Left forelimb (tissue), 1 donor: ENCODE data around the gene SUCO.
"Not testable (repeated sequence)": the region's sequence is repeated elsewhere in the genome, so short reads cannot be mapped to it uniquely, and the experiment has no call there.

Experiments used
- DNase-seq: peaks from one replicate; pipeline ENCODE4 v3.0.0-alpha.2; 2018; ENCODE audit warnings: low spot score

Gene SUCO

GRCh38 chr1:172608098-172608601 lies 75.2 kb downstream of the SUCO start:
- no peak for DNase-seq

DNA sequence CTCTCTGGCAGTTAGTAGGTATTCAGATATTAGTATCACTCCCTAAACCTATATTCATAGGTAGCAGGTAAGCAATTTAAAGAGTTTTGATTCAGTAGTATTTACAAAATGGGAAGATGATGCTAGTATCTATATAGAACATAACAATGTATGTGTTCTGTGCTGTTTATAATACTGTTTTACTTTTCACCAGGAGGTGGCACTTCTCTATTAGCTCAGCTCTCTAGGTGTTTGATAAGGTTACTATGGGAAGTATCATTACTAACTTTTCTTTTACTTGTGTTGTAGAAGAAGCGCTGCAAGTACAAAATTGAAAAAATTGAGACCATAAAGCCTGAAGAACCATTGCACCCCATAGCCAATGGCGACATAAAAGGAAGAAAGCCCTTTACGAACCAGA lies 76.6 kb downstream of the SUCO start:
- DNase-seq = no peak

- no peak for DNase-seq
These were observed 79.5 kb downstream of the SUCO start for GRCh38 chr1:172612478-172612877.

DNA sequence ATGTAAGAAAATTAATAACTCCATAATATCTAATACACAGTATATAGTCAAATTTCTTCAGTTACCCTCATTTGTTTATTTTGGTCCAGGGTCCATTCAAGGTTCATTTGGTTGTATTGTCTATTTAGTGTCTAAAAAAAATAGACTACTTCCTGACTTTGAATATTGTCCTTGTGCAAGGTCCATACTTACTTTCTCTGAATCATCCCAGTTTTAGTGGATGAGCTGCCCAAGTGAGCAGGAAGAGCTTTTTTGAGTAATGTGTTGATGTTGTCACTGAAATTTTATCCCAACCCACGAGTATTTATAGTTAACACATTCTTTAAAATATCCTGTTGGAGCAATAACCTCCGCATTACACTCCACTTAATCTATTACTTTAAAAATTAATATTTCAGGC lies 80.3 kb downstream of the SUCO start:
- no peak for DNase-seq

GRCh38 chr1:172616195-172616594 lies 83.2 kb downstream of the SUCO start:
- no peak for DNase-seq

- DNase-seq = no peak
These were observed 83.7 kb downstream of the SUCO start for GRCh38 chr1:172616636-172617035.

- not testable (repeated sequence) for DNase-seq
These were observed 87.7 kb downstream of the SUCO start for GRCh38 chr1:172620603-172621002.

DNA sequence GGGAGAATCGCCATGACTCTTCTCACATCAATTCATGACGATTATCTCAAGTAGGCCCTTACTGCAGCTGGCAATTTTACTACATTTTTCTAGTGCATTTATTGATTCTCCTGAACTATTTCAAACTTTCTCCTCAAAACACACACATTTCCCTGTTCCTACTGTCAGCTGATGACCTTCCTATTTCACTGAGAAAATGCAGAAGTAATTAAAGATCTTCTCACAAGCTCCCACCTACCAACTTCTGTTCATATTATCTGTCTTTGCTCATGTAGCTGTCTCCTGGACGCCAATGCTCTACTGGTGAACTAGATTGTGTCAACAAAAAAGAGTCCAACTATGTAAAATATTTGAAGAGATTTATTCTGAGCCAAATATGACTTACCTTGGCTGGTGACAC lies 89.6 kb downstream of the SUCO start:
- DNase-seq = no peak

DNA sequence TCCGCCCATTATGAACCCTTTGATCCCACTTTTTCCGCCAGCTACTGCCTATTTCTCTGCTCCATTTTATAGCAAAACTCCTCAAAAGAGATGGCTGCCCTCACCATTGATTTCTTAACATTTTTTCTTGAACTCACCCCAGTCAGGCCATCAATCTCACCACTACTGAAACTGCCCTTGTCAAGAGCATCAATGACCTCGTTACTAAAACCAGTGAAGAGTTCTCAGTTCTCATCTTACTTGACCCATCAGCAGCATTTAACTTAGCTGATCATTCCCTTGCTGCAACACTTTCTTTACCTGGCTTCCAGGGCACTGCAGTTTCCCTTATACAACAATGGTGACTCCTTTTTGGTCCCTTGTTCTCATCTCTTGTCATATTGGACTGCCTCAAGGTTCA lies 90.8 kb downstream of the SUCO start:
- DNase-seq = no peak

DNA sequence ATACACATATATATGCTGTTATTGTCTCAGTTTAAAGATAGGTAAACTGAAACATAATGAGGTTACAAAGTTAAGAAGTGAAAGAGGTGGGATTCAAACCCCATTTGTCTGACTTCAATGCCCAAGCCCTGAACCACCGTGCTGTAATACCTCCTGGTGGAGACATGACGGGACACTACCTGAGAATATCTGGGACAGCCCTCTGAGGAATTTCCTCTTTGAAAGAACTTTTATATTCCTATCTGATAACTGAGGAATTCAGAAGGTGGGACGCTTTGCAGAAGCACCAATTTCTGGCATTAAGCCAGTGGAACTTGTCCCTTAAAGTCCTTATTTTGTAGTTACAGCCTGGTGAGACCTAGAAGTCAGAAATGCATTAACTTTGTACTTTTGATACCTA lies 93.9 kb downstream of the SUCO start:
- DNase-seq = no peak

DNA sequence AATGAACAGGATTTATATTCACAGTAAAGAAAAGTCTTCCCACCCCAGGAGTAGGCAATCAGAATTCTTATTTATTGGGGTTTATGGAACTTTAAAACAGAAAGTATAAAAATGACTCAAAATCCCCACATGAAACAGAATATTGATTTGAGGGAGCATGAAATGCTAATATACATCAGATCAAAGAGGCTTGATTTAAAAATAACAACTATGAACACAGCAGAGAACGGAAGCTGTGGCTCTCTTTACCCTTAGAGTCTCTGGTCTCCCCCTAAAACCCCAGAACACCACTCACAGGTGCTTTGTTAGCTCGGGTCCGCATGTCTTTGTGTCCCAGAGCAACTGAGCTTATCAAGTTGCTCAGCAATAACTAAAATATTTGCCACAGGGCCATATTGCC lies 94.8 kb downstream of the SUCO start:
- no peak for DNase-seq

DNA sequence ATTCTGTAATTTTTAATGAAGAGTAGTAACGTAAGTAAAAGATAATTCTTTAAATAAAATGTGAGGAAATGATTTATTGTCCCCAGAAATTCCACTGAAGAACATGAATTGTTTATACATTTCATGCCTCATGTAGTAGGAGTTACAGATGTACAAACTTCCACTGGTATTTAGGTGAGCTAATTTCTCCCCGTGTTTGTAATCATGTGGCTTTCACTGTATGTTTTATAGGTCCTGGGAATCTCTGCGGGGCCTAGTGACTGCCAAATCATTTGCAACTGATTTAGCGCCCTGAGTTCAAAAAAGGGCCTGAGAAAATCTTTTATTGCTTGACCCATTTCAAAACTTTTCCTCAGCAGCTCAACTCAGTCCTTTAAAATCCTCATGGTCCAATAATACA lies 95.5 kb downstream of the SUCO start:
- no peak for DNase-seq

DNA sequence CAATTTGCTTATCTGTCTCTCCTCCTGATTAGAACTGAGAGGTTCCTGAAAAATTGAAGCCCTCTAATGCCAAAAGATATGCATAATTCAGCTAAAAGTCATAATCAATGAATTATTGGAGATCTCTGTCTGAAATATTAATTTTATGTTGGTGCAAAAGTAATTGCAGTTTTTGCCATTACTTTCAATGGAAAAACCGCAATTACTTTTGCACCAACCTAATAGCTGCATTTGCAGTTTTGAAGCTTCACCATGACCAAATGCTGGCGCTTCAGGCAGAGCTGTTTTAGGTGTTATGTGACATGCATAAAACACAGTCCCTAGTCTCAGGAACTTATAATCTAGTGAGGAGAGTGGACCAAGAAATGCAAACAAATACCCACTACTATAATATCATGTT lies 96.2 kb downstream of the SUCO start:
- no peak for DNase-seq

- DNase-seq = no peak
These were observed 96.7 kb downstream of the SUCO start for GRCh38 chr1:172629638-172630037.

- DNase-seq = no peak
These were observed 97.3 kb downstream of the SUCO start for GRCh38 chr1:172630056-172630818.

DNA sequence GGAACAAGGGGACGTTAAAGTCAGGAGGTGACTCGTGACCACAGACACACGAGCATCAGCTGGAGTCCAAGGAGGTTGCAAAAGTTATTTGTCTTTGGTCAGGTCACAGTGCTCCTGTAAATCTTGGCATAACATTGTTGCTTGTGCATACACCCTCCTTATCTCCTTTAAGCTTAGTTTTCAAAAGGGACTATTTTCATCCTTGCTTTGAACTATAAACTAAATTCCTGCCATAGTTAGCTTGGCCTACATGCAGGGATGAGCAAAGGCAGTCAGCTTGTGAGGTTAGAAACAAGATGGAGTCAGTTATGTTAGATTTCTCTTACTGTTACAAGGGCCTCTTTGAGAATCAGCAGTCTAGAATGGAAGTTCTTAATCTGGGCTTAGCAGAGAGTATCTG lies 97.9 kb downstream of the SUCO start:
- DNase-seq = no peak

- DNase-seq = no peak
These were observed 104.6 kb downstream of the SUCO start for GRCh38 chr1:172637522-172637921.

DNA sequence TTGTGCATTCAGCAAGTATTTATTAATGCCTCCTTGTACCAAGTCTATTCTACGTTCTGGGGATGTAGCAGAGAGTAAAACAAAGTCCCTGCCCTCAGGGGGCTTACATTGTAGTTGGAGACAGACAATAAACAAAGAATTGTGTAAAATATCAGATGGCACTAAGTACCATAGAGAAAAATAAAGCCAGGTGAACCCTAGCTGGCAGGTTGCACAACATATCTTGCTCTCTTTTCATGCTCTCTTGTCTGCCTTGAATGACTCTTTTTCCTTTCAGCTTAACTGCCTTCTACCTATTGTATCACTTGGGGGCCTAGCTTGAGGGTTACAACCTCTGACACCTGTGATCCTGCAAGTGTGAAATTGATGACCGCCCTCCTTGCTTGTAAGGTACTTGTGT lies 105.3 kb downstream of the SUCO start:
- no peak for DNase-seq

DNA sequence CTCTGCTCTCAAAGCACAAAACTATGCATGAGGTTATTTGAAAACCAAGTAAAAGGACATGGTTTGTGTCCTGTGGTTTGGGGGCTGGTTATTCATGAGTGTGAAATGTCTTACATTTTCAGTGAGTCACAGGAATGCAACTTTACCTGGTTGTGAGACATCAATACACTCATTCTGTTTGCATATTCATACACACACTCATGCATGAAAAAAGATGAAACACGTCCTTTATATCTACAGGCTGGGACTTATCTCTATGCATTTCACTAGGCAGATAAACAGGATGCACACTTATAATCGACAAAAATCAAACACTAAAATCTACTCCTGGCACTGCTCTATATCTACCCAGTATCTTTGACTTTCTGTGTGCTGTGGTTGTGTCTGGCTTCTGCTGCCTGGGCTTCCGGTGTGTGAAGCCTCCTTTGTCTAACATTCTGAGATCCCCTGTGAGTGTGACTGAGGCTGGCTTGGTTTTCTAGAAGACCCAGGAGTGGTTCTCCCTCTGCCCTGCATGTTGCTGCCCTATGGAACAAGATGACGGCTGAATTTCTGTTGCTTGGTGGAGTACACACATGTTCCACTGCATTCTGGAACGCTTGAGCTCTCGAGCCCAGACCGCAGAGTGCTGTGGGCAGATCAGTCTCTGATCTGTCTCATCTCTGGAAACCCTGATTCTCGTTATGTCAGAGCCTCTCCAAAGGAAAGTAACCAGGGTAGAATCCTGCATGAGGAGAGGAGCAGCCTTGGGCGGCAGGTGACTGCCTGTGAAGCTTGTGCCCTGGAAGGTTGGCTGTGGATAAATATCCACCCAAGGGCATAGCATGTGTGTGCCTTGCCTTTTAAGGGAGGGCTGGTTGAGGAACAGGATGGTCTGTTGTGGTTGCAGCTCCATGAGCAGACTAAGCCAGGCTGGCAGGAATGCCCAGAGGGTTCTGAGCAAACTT lies 106.2 kb downstream of the SUCO start:
- DNase-seq = no peak

GRCh38 chr1:172640111-172640510 lies 107.2 kb downstream of the SUCO start:
- no peak for DNase-seq

DNA sequence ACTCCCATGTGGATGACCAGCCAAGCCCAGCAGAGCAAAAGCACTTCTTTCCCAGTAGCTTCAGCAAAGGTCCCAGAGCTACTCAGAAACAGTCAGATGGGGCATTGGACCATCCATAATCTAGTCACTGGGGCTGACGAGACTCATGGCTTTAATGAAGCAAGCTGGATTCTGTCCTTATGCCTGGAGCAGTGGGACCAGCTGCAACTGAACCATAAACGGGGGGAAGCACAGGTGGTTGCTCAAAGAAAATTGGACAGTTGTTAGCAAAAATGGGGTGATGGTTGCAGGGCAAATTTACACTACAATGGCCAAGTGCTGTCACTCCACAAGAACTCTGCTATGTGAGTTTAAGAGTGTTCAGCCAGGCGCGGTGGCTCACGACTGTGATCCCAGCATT lies 108.5 kb downstream of the SUCO start:
- DNase-seq = no peak

GRCh38 chr1:172642970-172643369 lies 110.0 kb downstream of the SUCO start:
- no peak for DNase-seq

DNA sequence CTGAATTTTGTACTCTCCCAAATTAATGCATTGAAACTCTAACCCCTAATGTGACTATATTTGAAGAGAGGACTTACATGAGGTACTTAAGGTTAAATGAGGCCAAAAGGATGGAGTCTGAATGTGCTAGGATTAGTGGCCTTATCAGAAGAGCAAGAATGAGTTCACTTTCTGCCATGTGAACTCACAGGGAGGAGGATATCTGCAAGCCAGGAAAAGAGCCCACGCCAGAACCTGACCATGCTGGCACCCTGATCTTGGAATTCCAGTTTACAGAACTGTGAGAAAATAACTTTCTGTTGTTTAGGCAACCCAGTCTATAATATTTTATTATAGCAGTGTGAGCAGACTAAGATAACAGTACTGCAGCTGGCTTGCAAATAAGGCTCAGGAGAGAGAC lies 113.7 kb downstream of the SUCO start:
- DNase-seq = no peak
